Measurements from ENCODE around the gene NOL6. TPM values are rescaled to one million over a fixed set of nuclear protein-coding genes. Genes with fewer than 3 reads are reported as not detected.

Gene NOL6
- polyA plus RNA-seq, 1 donor (not counting 4 experiments of a cell fraction or from before 2014, with no cell fraction given) = 63.6 TPM

DNA sequence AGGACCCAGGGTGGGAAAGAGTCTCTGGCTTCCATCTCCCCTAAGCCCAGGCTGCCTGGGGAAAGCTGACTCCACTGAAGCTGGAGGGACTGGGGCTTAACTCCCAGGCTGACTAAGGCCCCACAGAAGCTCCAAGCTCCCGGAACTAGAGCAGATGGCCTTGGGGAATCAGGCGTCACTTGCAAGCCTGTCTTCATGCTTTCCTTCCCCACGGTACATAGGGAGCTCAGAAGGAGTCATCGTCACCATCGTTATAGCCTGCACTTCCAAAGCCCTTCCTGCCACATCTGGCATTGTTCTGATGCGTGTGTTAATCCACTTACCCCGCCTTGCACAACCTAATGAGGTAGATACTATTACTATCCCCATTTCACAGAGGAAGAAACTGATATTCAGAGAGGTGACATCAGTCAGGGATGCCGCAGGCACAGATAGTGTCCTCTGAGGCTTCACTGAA lies 37.9 kb downstream of the NOL6 start:
- no peaks in the 10 kb centered on the region for H3K79me2 ChIP-seq (ENCODE audit: control insufficient read depth, insufficient read depth, low read length)
- H3K36me3 ChIP-seq (ENCODE audit: control insufficient read depth in 2 of 2, extremely low read depth in 1 of 2, insufficient read depth in 2 of 2, low read length in 2 of 2) = peaks cover 0 to 5% of the 10 kb centered on the region in 2 experiments
- no peak overlapping the region for H3K4me2 ChIP-seq (ENCODE audit: control insufficient read depth, extremely low read depth, insufficient read depth, low read depth, low read length)
- dilution Hi-C loops (cut with MboI; ENCODE audit: extremely low pct_ligation_motif_present, low sequenced_read_pairs) = no loop called here
- no peaks in the 10 kb centered on the region for H3K27me3 ChIP-seq (ENCODE audit: control insufficient read depth, extremely low read depth, insufficient read depth, low read length)
- no peak overlapping the region for H3K9ac ChIP-seq (ENCODE audit: control insufficient read depth, extremely low read depth, insufficient read depth, low read length)
- no peak overlapping the region for H3K27ac ChIP-seq (ENCODE audit: control insufficient read depth, insufficient read depth, low read length)
- DNase-seq (ENCODE audit: low read depth, low spot score) = no peak
- peaks cover 30% of the 10 kb centered on the region for H3K4me1 ChIP-seq (ENCODE audit: control insufficient read depth, extremely low read depth, insufficient read depth, low read length)
- no peak for FAIRE-seq
- no peaks in the 10 kb centered on the region for H3K9me3 ChIP-seq (ENCODE audit: control insufficient read depth, low read depth, low read length)
- no peaks in the 10 kb centered on the region for H4K20me1 ChIP-seq (ENCODE audit: control insufficient read depth, extremely low read depth, insufficient read depth, low read length)
- TF ChIP-seq, protein P1, sequence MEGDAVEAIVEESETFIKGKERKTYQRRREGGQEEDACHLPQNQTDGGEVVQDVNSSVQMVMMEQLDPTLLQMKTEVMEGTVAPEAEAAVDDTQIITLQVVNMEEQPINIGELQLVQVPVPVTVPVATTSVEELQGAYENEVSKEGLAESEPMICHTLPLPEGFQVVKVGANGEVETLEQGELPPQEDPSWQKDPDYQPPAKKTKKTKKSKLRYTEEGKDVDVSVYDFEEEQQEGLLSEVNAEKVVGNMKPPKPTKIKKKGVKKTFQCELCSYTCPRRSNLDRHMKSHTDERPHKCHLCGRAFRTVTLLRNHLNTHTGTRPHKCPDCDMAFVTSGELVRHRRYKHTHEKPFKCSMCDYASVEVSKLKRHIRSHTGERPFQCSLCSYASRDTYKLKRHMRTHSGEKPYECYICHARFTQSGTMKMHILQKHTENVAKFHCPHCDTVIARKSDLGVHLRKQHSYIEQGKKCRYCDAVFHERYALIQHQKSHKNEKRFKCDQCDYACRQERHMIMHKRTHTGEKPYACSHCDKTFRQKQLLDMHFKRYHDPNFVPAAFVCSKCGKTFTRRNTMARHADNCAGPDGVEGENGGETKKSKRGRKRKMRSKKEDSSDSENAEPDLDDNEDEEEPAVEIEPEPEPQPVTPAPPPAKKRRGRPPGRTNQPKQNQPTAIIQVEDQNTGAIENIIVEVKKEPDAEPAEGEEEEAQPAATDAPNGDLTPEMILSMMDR (optimal IDR thresholded peaks at IDR 0.05 in 1 of 3, IDR thresholded peaks at IDR 0.05 in 1 of 3, conservative IDR thresholded peaks at IDR 0.05 in 1 of 3; ENCODE audit: extremely low read depth in 1 of 3, insufficient read depth in 2 of 3, low read length in 3 of 3) = no peak
- no peak for TF ChIP-seq EZH2 (IDR thresholded peaks at IDR 0.05; ENCODE audit: low read length)
- no peak overlapping the region for H3K4me3 ChIP-seq (ENCODE audit: control insufficient read depth in 2 of 3, extremely low read depth in 1 of 3, insufficient read depth in 2 of 3, low read depth in 1 of 3, low read length in 3 of 3)
- H3K9me1 ChIP-seq (ENCODE audit: control insufficient read depth, extremely low read depth, insufficient read depth, low read length) = peaks cover 2% of the 10 kb centered on the region
- no peak overlapping the region for H2AFZ ChIP-seq (ENCODE audit: control insufficient read depth, low read length)

- no peak overlapping the region for H3K9ac ChIP-seq (ENCODE audit: control insufficient read depth, extremely low read depth, insufficient read depth, low read length)
- no peak for TF ChIP-seq EZH2 (IDR thresholded peaks at IDR 0.05; ENCODE audit: low read length)
- TF ChIP-seq, protein P1 (optimal IDR thresholded peaks at IDR 0.05 in 1 of 3, IDR thresholded peaks at IDR 0.05 in 1 of 3, conservative IDR thresholded peaks at IDR 0.05 in 1 of 3; ENCODE audit: extremely low read depth in 1 of 3, insufficient read depth in 2 of 3, low read length in 3 of 3) = no peak
- H3K27ac ChIP-seq (ENCODE audit: control insufficient read depth, insufficient read depth, low read length) = no peak overlapping the region
- H3K27me3 ChIP-seq (ENCODE audit: control insufficient read depth, extremely low read depth, insufficient read depth, low read length) = no peaks in the 10 kb centered on the region
- no peak overlapping the region for H3K4me3 ChIP-seq (ENCODE audit: control insufficient read depth in 2 of 3, extremely low read depth in 1 of 3, insufficient read depth in 2 of 3, low read depth in 1 of 3, low read length in 3 of 3)
- no peak overlapping the region for H2AFZ ChIP-seq (ENCODE audit: control insufficient read depth, low read length)
- H3K4me1 ChIP-seq (ENCODE audit: control insufficient read depth, extremely low read depth, insufficient read depth, low read length) = peaks cover 25% of the 10 kb centered on the region
- H3K79me2 ChIP-seq (ENCODE audit: control insufficient read depth, insufficient read depth, low read length) = no peaks in the 10 kb centered on the region
- H3K9me1 ChIP-seq (ENCODE audit: control insufficient read depth, extremely low read depth, insufficient read depth, low read length) = no peaks in the 10 kb centered on the region
- dilution Hi-C loops (cut with MboI; ENCODE audit: extremely low pct_ligation_motif_present, low sequenced_read_pairs) = no loop called here
- no peak for FAIRE-seq
- H4K20me1 ChIP-seq (ENCODE audit: control insufficient read depth, extremely low read depth, insufficient read depth, low read length) = no peaks in the 10 kb centered on the region
- no peaks in the 10 kb centered on the region for H3K9me3 ChIP-seq (ENCODE audit: control insufficient read depth, low read depth, low read length)
- DNase-seq (ENCODE audit: low read depth, low spot score) = no peak
- H3K4me2 ChIP-seq (ENCODE audit: control insufficient read depth, extremely low read depth, insufficient read depth, low read depth, low read length) = no peak overlapping the region
- no peaks in the 10 kb centered on the region for H3K36me3 ChIP-seq (ENCODE audit: control insufficient read depth in 2 of 2, extremely low read depth in 1 of 2, insufficient read depth in 2 of 2, low read length in 2 of 2)
These were observed 39.2 kb downstream of the NOL6 start for GRCh38 chr9:33434317-33435105.
